Measurements from ENCODE around the gene GRIK3.

GRCh38 chr1:37040261-37040660, 5.9 kb upstream of the GRIK3 start:
- TF ChIP-seq REST (IDR thresholded peaks at IDR 0.05), result no peak
- TF ChIP-seq EP300 (IDR thresholded peaks at IDR 0.05), result no peak
- no peak for TF ChIP-seq MAX (IDR thresholded peaks at IDR 0.05)
- no peak for TF ChIP-seq CTCF (IDR thresholded peaks at IDR 0.05)
- no peak for TF ChIP-seq PBX3 (IDR thresholded peaks at IDR 0.05)
- no peak for TF ChIP-seq POLR2A (IDR thresholded peaks at IDR 0.05; ENCODE audit: low read length)
- TF ChIP-seq USF2 (IDR thresholded peaks at IDR 0.05), result no peak
- no peak for TF ChIP-seq JUN (IDR thresholded peaks at IDR 0.05)
- no peak for TF ChIP-seq MAFK (IDR thresholded peaks at IDR 0.05; ENCODE audit: partially characterized antibody)
- TF ChIP-seq CEBPB (IDR thresholded peaks at IDR 0.05), result no peak
- no peak for TF ChIP-seq MAZ (IDR thresholded peaks at IDR 0.05; ENCODE audit: borderline replicate concordance, low read depth, low read length)
- no peak for TF ChIP-seq BHLHE40 (IDR thresholded peaks at IDR 0.05; ENCODE audit: low read depth, low read length)
- TF ChIP-seq RAD21 (conservative IDR thresholded peaks at IDR 0.05 in 1 of 2, IDR thresholded peaks at IDR 0.05 in 1 of 2), result no peak
- TF ChIP-seq CHD4 (IDR thresholded peaks at IDR 0.05; ENCODE audit: borderline replicate concordance), result no peak
